CD4-positive, alpha-beta T cell (primary cell): ENCODE results near the gene NRL. TPM values are rescaled to one million over a fixed set of nuclear protein-coding genes. Genes with fewer than 3 reads are reported as not detected.

Source experiments
- ATAC-seq: fragments of 200-7000 bp; cut with Tn5 transposase; one replicate; pipeline ENCODE4 v1.10.0; 2022; ENCODE audit warnings: mild to moderate bottlenecking; ENCODE audit not compliant: poor library complexity
- CTCF ChIA-PET: fragments of 350-600 bp; sonication (Branson Sonifier 250); formaldehyde crosslinking; loops from one replicate; lab custom pipeline; 2021; ENCODE audit warnings: antibody characterized with exemption, inconsistent platforms; lab: Charles Lee
- POLR2A ChIA-PET: fragments of 350-600 bp; sonication (Branson Sonifier 250); formaldehyde crosslinking; loops from one replicate; lab custom pipeline; 2021; ENCODE audit warnings: antibody characterized with exemption, inconsistent platforms; lab: Charles Lee
- DNase-seq, 14 experiments: peaks; one replicate each; pipeline ENCODE4 v3.0.0-alpha.2; 2013 to 2020; ENCODE audit warnings: mixed read lengths in 2 of 14
- H3K27ac ChIP-seq, 2 donors: one replicate each; pipeline versions ENCODE4 v1.5.1 to v1.7.0; 2013; ENCODE audit warnings: low read length in 2 of 2, low read depth in 1 of 2, mild to moderate bottlenecking in 1 of 2
- H3K27me3 ChIP-seq, 2 experiments: 1 replicate in 1 of 2; 2 replicates in 1 of 2; pipeline versions ENCODE4 v1.6.1 to v1.7.0; 2013; ENCODE audit warnings: low read length in 2 of 2, control low read depth in 1 of 2, mild to moderate bottlenecking in 1 of 2, moderate library complexity in 1 of 2; ENCODE audit not compliant: insufficient read depth in 2 of 2, control insufficient read depth in 1 of 2
- H3K36me3 ChIP-seq: one replicate; pipeline ENCODE4 v1.6.1; 2013; ENCODE audit warnings: low read length, control low read depth; ENCODE audit not compliant: insufficient read depth
- H3K4me1 ChIP-seq: one replicate; pipeline ENCODE4 v1.6.1; 2013; ENCODE audit warnings: low read length, control low read depth; ENCODE audit not compliant: insufficient read depth
- H3K4me3 ChIP-seq: one replicate; pipeline ENCODE4 v1.5.1; 2013; ENCODE audit warnings: mild to moderate bottlenecking, low read length, moderate library complexity
- H3K9me3 ChIP-seq, 2 experiments: 1 replicate in 1 of 2; 2 replicates in 1 of 2; pipeline versions ENCODE4 v1.6.1 to v1.7.0; 2013; ENCODE audit warnings: low read length in 2 of 2, mild to moderate bottlenecking in 2 of 2, control low read depth in 1 of 2, moderate library complexity in 1 of 2; ENCODE audit not compliant: control insufficient read depth in 1 of 2, insufficient read depth in 1 of 2
- H3K27ac Mint-ChIP-seq: one replicate; pipeline ENCODE4 v1.8.0; 2020; ENCODE audit warnings: mixed read lengths
- H3K27me3 Mint-ChIP-seq: one replicate; pipeline ENCODE4 v1.8.0; 2021; ENCODE audit warnings: mixed read lengths
- H3K36me3 Mint-ChIP-seq: one replicate; pipeline ENCODE4 v1.8.0; 2021; ENCODE audit warnings: low read depth, mixed read lengths
- H3K4me1 Mint-ChIP-seq: one replicate; pipeline ENCODE4 v1.8.0; 2021; ENCODE audit warnings: low read depth, mixed read lengths
- H3K4me3 Mint-ChIP-seq: one replicate; pipeline ENCODE4 v1.8.0; 2020; ENCODE audit warnings: mild to moderate bottlenecking, mixed read lengths
- H3K9me3 Mint-ChIP-seq: one replicate; pipeline ENCODE4 v1.8.0; 2020; ENCODE audit warnings: mixed read lengths
- intact Hi-C, 2 experiments: fragments of 100-400 bp; cut with DNase I in 1 of 2; cut with micrococcal nuclease in 1 of 2; formaldehyde crosslinking; loops; one replicate each; pipeline versions ENCODE4 v1.15.1 to v1.9.0; 2023 to 2025; cut with DNase I, micrococcal nuclease
- total RNA-seq, 174 experiments: library from RNA in 2 of 174; stranded (reverse) in 2 of 174; gene quantifications; one replicate each; pipeline ENCODE4 v1.2.3 and lab custom pipeline; 2021 to 2026
- TF ChIP-seq, protein P1 (sequence below): fragments of 200-600 bp; IDR thresholded peaks from one replicate; pipeline ENCODE4 v1.8.0; 2022; ENCODE audit warnings: antibody characterized with exemption, mild to moderate bottlenecking

NRL gene
- total RNA-seq, 2 experiments from 2014 or later, result 1.6 to 1.9 TPM

DNA sequence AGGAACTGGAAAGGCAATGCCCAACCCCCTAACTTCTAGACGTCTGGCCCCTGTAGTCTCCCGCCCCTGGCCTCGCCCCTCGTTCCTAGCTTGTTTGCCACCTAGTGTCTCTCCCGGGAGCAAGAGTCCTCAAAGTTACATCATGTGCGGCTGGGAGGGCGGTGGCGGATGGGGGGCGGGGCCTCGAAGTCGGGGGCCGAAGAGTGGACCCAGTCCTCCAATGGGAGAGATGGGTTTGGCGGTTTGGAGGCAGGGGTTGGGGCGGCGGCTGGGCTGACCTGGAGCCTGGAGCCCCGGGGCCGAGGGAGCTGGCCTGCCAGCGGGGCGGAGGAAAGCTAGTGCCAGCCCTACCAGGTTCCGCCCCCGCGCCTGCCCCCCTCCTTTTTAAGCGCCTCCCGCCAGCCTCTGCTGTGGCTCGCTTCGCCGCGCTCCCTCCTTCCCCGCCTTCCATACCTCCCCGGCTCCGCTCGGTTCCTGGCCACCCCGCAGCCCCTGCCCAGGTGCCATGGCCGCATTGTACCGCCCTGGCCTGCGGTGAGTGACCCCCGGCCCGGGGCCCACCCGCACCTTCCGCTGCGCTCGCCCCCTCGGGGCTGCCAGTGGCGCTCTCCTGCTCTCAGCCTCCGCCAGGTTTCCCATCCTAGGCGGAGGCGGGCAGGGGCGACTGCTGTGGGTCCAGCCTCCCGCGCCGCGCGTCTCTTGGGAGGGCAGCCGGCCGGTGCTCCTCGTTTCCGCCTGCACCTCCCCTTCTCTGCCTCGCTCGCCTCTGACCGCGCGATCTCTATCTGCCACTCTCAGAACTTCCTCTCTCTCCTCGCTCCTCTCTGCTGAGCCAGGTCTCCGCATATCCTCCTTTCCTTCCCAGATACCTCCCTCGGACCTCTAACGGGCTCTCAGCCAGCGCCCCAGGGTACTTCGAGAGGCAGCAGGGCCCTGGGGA is 20.6 kb downstream of the NRL start, which contains the start of gene PCK2:
PCK2 (plus strand) TSS at position 411 of the 940 bp plus-strand sequence; CDS start at position 506, 95 bp downstream.
- Histone ChIP-seq H3K4me3 (peak within 1 kb of the TSS; percentile 97), H3K27ac (peak within 1 kb of the TSS; percentile 71 to 78), H3K27me3 (no peaks in the 10 kb centered on the region), H3K4me1 (peaks cover 29% of the 10 kb centered on the region), H3K36me3 (peaks cover 13% of the 10 kb centered on the region), H3K9me3 (no peaks in the 10 kb centered on the region)
- DNase-seq, result peak; percentile 53 to 82 (median 67)
- Mint-ChIP-seq H3K27me3 (no peaks in the 10 kb centered on the region), H3K9me3 (no peaks in the 10 kb centered on the region), H3K4me1 (peaks cover 37% of the 10 kb centered on the region), H3K27ac (peak within 1 kb of the TSS; percentile 90), H3K36me3 (peaks cover 15% of the 10 kb centered on the region), H3K4me3 (peak within 1 kb of the TSS; percentile 97)
- intact Hi-C loops, result loop anchor here (1.0 to 10.0 kb wide), 4 partner anchors 15 to 119 kb away; no protein-coding TSS in a partner anchor
- TF ChIP-seq, protein P1, sequence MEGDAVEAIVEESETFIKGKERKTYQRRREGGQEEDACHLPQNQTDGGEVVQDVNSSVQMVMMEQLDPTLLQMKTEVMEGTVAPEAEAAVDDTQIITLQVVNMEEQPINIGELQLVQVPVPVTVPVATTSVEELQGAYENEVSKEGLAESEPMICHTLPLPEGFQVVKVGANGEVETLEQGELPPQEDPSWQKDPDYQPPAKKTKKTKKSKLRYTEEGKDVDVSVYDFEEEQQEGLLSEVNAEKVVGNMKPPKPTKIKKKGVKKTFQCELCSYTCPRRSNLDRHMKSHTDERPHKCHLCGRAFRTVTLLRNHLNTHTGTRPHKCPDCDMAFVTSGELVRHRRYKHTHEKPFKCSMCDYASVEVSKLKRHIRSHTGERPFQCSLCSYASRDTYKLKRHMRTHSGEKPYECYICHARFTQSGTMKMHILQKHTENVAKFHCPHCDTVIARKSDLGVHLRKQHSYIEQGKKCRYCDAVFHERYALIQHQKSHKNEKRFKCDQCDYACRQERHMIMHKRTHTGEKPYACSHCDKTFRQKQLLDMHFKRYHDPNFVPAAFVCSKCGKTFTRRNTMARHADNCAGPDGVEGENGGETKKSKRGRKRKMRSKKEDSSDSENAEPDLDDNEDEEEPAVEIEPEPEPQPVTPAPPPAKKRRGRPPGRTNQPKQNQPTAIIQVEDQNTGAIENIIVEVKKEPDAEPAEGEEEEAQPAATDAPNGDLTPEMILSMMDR, result no peak
- ChIA-PET CTCF (interaction anchor here (1.9 to 7.3 kb wide), 2 partner anchors 13 to 14 kb away, joined by 7 to 63 read pairs; no protein-coding TSS in a partner anchor), POLR2A (interaction anchor here (1.1 to 8.5 kb wide), 15 partner anchors 10 to 773 kb away, joined by 3 to 89 read pairs (median 10); partner anchors contain the start of genes CHMP4A, DCAF11, DHRS1 and EMC9)
- peak; percentile 77 for ATAC-seq

DNA sequence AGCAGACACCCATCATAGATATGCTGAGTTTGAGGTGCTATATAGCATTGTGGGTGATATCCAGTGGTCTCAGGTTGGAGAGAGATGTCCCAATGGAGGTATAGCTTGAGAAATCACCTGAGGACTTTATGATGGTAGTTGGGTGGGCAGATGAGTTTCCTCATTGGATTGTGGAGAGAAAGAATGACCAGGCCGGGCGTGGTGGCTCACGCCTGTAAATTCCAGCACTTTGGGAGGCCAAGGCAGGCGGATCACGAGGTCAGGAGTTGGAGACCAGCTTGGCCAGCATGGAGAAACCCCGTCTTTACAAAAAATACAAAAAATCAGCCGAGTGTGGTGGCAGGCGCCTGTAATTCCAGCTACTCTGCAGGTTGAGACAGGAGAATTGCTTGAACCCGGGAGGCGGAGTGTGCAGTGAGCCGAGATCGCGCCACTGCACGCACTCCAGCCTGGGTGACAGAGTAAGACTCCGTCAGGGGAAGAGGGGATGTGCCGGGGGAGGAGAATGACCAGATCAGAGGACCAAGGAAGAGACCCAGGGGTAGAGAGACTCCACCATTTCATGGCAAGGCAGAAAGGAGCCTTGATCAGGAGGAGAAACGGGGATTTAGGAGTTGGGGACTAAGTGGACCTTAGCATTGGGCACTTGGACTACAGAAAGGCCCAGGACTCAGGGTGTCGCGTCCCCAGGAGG is 21.4 kb downstream of the NRL start:
- ChIA-PET CTCF (interaction anchor here (0.7 to 7.3 kb wide), 3 partner anchors 11 to 149 kb away, joined by 3 to 63 read pairs (median 3); partner anchors contain the start of gene TINF2), POLR2A (interaction anchor here (1.3 to 8.5 kb wide), 11 partner anchors 13 to 149 kb away, joined by 3 to 89 read pairs (median 14); partner anchors contain the start of genes DCAF11, EMC9, IRF9 and NRL)
- Histone ChIP-seq H3K27me3 (no peaks in the 10 kb centered on the region), H3K9me3 (no peaks in the 10 kb centered on the region), H3K36me3 (peaks cover 6% of the 10 kb centered on the region), H3K27ac (peak overlapping the region in 1 of 2 donors; percentile 78), H3K4me3 (peak overlapping the region; percentile 97), H3K4me1 (peaks cover 29% of the 10 kb centered on the region)
- Mint-ChIP-seq H3K36me3 (peaks cover 15% of the 10 kb centered on the region), H3K27me3 (no peaks in the 10 kb centered on the region), H3K27ac (peak overlapping the region; percentile 90), H3K4me1 (peaks cover 37% of the 10 kb centered on the region), H3K9me3 (no peaks in the 10 kb centered on the region), H3K4me3 (peak overlapping the region; percentile 97)
- no peak for ATAC-seq
- TF ChIP-seq, protein P1, result no peak
- intact Hi-C loops, result loop anchor here in 1 of 2 experiments (10.0 kb wide), 1 partner anchor 119 kb away; no protein-coding TSS in a partner anchor
- DNase-seq, result no peak
